Neural progenitor cell (in vitro differentiated cells): Measurements from ENCODE around the gene NETO1.

Source experiments
- CTCF ChIP-seq: fragments of 200-600 bp; sonication (generic); IDR thresholded peaks from 2 replicates; pipeline ENCODE4 v1.5.1; 2017; ENCODE audit warnings: antibody characterized with exemption, mild to moderate bottlenecking
- EZH2 ChIP-seq: fragments of 200-600 bp; sonication (generic); IDR thresholded peaks from 2 replicates; pipeline ENCODE4 v1.6.1; 2017; ENCODE audit warnings: antibody characterized with exemption, mild to moderate bottlenecking, moderate library complexity
- EZH2phosphoT487 ChIP-seq: fragments of 200-600 bp; sonication (generic); IDR thresholded peaks from 2 replicates; pipeline ENCODE4 v1.6.1; 2017; ENCODE audit warnings: antibody characterized with exemption

GRCh38 chr18:72895548-72895947, 27.8 kb upstream of the NETO1 start:
- TF ChIP-seq CTCF (no peak), EZH2 (no peak), EZH2phosphoT487 (no peak)
